ENCODE data around the gene LIX1L. TPM values are rescaled to one million over a fixed set of nuclear protein-coding genes. Genes with fewer than 3 reads are reported as not detected.
A peak's percentile ranks its signal among the peaks of the same experiment; 100 is the strongest.

LIX1L gene
- total and polyA plus RNA-seq, 12 donors: 7.1 to 30.0 (median 23.8) TPM

- peak overlapping the region; percentile 73 to 99 (median 90) for H3K4me3 ChIP-seq
- WGBS, 2 donors: 6 to 7% methylated on average over 33 of the region's 33 CpGs
Observed at GRCh38 chr1:145918992-145919939, 38.6 kb downstream of the LIX1L start.

GRCh38 chr1:145918144-145918991, 39.4 kb downstream of the LIX1L start, which contains the start of gene PEX11B:
Gene PEX11B, minus strand, starts transcription at chr1:145918717. Its CDS starts 29 bp downstream, at chr1:145918688.
- 0% methylated on average over 51 of the region's 51 CpGs for WGBS, 2 donors
- peak in 1 of 9 donors; percentile 15 for TF ChIP-seq CTCF (IDR thresholded peaks at IDR 0.05)
- Histone ChIP-seq H3K9me3 (no peaks in the 10 kb centered on the region), H3K4me3 (peak within 1 kb of the TSS; percentile 73 to 99 (median 90)), H3K27me3 (no peaks in the 10 kb centered on the region), H3K4me1 (peaks cover 3 to 34% (median 26%) of the 10 kb centered on the region in 9 donors), H3K36me3 (peaks cover 0 to 56% (median 13%) of the 10 kb centered on the region in 9 donors), H3K27ac (peak within 1 kb of the TSS; percentile 79 to 95 (median 90))
- peak; percentile 88 to 91 for DNase-seq
- ATAC-seq: peak; percentile 94 to 98 (median 96)
- intact Hi-C loops (cut with DNase I): loop anchor here in 6 of 10 donors (5.0 to 10.0 kb wide), 5 partner anchors 39 to 81 kb away; partner anchors contain the start of genes LIX1L (in 5 of the 6), NUDT17 (in 3 of the 6) and PIAS3 (in 1 of the 6)

More at GRCh38 chr1:145918992-145919939, 38.6 kb downstream of the LIX1L start:
- ATAC-seq: peak; percentile 28 to 61 (median 38)
- peak; percentile 49 to 57 for DNase-seq
- peaks cover 0 to 56% (median 17%) of the 10 kb centered on the region in 9 donors for H3K36me3 ChIP-seq
- H3K27ac ChIP-seq: peak overlapping the region; percentile 79 to 95 (median 90)
- intact Hi-C loops (cut with DNase I): loop anchor here in 6 of 10 donors (5.0 to 10.0 kb wide), 5 partner anchors 38 to 82 kb away; partner anchors contain the start of genes LIX1L (in 5 of the 6), NUDT17 (in 3 of the 6) and PIAS3 (in 1 of the 6)
- no peaks in the 10 kb centered on the region for H3K9me3 ChIP-seq
- TF ChIP-seq CTCF (IDR thresholded peaks at IDR 0.05): no peak
- H3K4me1 ChIP-seq: peaks cover 3 to 34% (median 26%) of the 10 kb centered on the region in 9 donors
- no peaks in the 10 kb centered on the region for H3K27me3 ChIP-seq

- H3K36me3 ChIP-seq: peaks cover 0 to 56% (median 10%) of the 10 kb centered on the region in 9 donors
- DNase-seq: no peak
- no peaks in the 10 kb centered on the region for H3K9me3 ChIP-seq
- H3K27me3 ChIP-seq: no peaks in the 10 kb centered on the region
- WGBS, 2 donors: 76 to 78% methylated on average over 5 of the region's 5 CpGs
- H3K27ac ChIP-seq: peak overlapping the region in 8 of 10 donors; percentile 80 to 95 (median 90)
- intact Hi-C loops (cut with DNase I): loop anchor here in 6 of 10 donors (5.0 to 10.0 kb wide), 5 partner anchors 40 to 80 kb away; partner anchors contain the start of genes LIX1L (in 5 of the 6), NUDT17 (in 3 of the 6) and PIAS3 (in 1 of the 6)
- no peak for ATAC-seq
- TF ChIP-seq CTCF (IDR thresholded peaks at IDR 0.05): no peak
- peak overlapping the region; percentile 73 to 99 (median 90) for H3K4me3 ChIP-seq
- peaks cover 3 to 34% (median 26%) of the 10 kb centered on the region in 9 donors for H3K4me1 ChIP-seq
Observed at GRCh38 chr1:145917595-145917994, 40.2 kb downstream of the LIX1L start.

Data from heart right ventricle (tissue), 16 donors.